Heart left ventricle (tissue), 16 donors: ENCODE data around the gene ZNF213. TPM values are rescaled to one million over a fixed set of nuclear protein-coding genes. Genes with fewer than 3 reads are reported as not detected.
A peak's percentile ranks its signal among the peaks of the same experiment; 100 is the strongest.

ENCODE experiments used
- ATAC-seq, 4 donors: fragments of 200-7000 bp; cut with Tn5 transposase; one replicate each; pipeline ENCODE4 v1.9.1; 2020 to 2022; ENCODE audit warnings: moderate library complexity in 4 of 4, mild to moderate bottlenecking in 3 of 4, moderate number of reproducible peaks in 1 of 4
- DNase-seq, 5 donors: peaks; one replicate each; pipeline ENCODE4 v3.0.0-alpha.2; 2020
- H3K27ac ChIP-seq, 12 donors: fragments of 200-600 bp; sonication (generic) in 4 of 12; one replicate each; pipeline versions ENCODE4 v1.5.0 to v1.8.0; 2016 to 2022; ENCODE audit warnings: mild to moderate bottlenecking in 2 of 12
- H3K27me3 ChIP-seq, 9 donors: fragments of 200-600 bp; sonication (generic) in 2 of 9; one replicate each; pipeline versions ENCODE4 v1.5.1 to v1.8.0; 2016 to 2022; ENCODE audit warnings: mild to moderate bottlenecking in 3 of 9
- H3K36me3 ChIP-seq, 9 donors: fragments of 200-600 bp; sonication (generic) in 2 of 9; one replicate each; pipeline versions ENCODE4 v1.5.0 to v1.8.0; 2018 to 2022; ENCODE audit warnings: mild to moderate bottlenecking in 2 of 9
- H3K4me1 ChIP-seq, 12 donors: fragments of 200-600 bp; sonication (generic) in 4 of 12; one replicate each; pipeline versions ENCODE4 v1.5.0 to v1.8.0; 2016 to 2022; ENCODE audit warnings: mild to moderate bottlenecking in 3 of 12
- H3K4me3 ChIP-seq, 12 donors: fragments of 200-600 bp; sonication (generic) in 4 of 12; one replicate each; pipeline versions ENCODE4 v1.5.0 to v1.8.0; 2017 to 2022; ENCODE audit warnings: mild to moderate bottlenecking in 9 of 12, moderate library complexity in 4 of 12
- H3K9me3 ChIP-seq, 12 donors: fragments of 200-600 bp; sonication (generic) in 4 of 12; one replicate each; pipeline versions ENCODE4 v1.5.0 to v1.8.0; 2016 to 2022; ENCODE audit warnings: mild to moderate bottlenecking in 1 of 12
- CTCF ChIP-seq, 12 donors: fragments of 200-600 bp; sonication (generic) in 4 of 12; IDR thresholded peaks; one replicate each; pipeline versions ENCODE4 v1.5.0 to v1.8.0; 2018 to 2022; ENCODE audit warnings: antibody characterized with exemption in 12 of 12, mild to moderate bottlenecking in 5 of 12
- POLR2A ChIP-seq, 2 donors: fragments of 450-650 bp; IDR thresholded peaks; one replicate each; pipeline ENCODE4 v1.6.1; 2017; ENCODE audit warnings: antibody characterized with exemption in 2 of 2, mild to moderate bottlenecking in 2 of 2, moderate library complexity in 2 of 2
- WGBS, 4 donors: extraction: QIAGEN DNeasy Blood & Tissue Kit in 2 of 4; methylation state at CpG; one replicate each; pipeline versions ENCODE4 v1.1.5 to v1.1.7; 2013 to 2018; 5-methylcytosine and 5-hydroxymethylcytosine counted together
- intact Hi-C, 10 donors: fragments of 100-400 bp; cut with DNase I; formaldehyde crosslinking; loops; one replicate each; pipeline versions ENCODE4 v1.11.1 to v1.14.2; 2022
- polyA plus RNA-seq, 2 donors: library from polyadenylated mRNA; stranded (reverse); fragments of 200-250 nt; gene quantifications; one replicate each; pipeline ENCODE4 v1.2.3, GENCODE V29; 2013
- total RNA-seq, 9 donors: library from RNA; depleted of rRNA in 2 of 9; stranded (reverse); fragments of >200 nt in 2 of 9; fragmentation: NEBNext Ultra II Directional in 3 of 9; extraction: Animal tissue kit (Norgen Biotek cat#: 25700) in 3 of 9; gene quantifications; one replicate each; pipeline versions ENCODE4 v1.1.0 to v1.2.4, GENCODE V29; 2016 to 2023
- donor health status: ischemic (EF 13 %, LVEDD 7.1; RV severe dilation, severe dysfunction).
- donor health status: healthy with polysubstance abuse.
- donor health status: DM: no; HTN: yes; CAD: no.
- donor health status: DM: no; HTN: no; CAD: no.
- donor health status: ischemic (EF 25% LVEDD 6.9; RV normal size, moderate dysfunction).
- donor health status: ischemic (EF 25% LVEDD 5.7; RV mildly dilated, moderate dysfunction).
- donor health status: healthy.
- donor health status: DM: yes; HTN: yes; CAD: no.
- donor health status: ischemic (EF 35%, LVEDD 5.7; RV mildly dilated, moderate dysfunction).
- donor health status: nonischemic (EF 11% LVEDD 7.7; RV severe dilation, severe dysfunction).
- donor health status: DM: yes; HTN: yes; CAD: no.
- donor health status: PGD.
- donor health status: ischemic (EF 29% LVEDD 5.4; RV normal size, mild dysfunction).
- donor health status: nonischemic (EF 23%, LVEDD 6.1; RV moderate dilation, normal function).

ZNF213 gene
- total and polyA plus RNA-seq, 11 donors = 6.7 to 14.3 (median 8.7) TPM

GRCh38 chr16:3122926-3123570 is 11.8 kb upstream of the ZNF213 start:
- no peaks in the 10 kb centered on the region for H3K27me3 ChIP-seq
- 55 to 57% (median 57%) methylated on average over 8 of the region's 8 CpGs for WGBS, 4 donors
- intact Hi-C loops = loop anchor here in 1 of 10 donors (5.0 kb wide), 1 partner anchor 36 kb away; no protein-coding TSS in a partner anchor
- no peaks in the 10 kb centered on the region for H3K9me3 ChIP-seq
- TF ChIP-seq POLR2A (IDR thresholded peaks at IDR 0.05) (no peak), CTCF (IDR thresholded peaks at IDR 0.05) (no peak)
- ATAC-seq = no peak
- H3K27ac ChIP-seq = no peak overlapping the region
- peaks cover 0 to 35% (median 13%) of the 10 kb centered on the region in 12 donors for H3K4me1 ChIP-seq
- peak overlapping the region in 1 of 12 donors; percentile 91 for H3K4me3 ChIP-seq
- DNase-seq = no peak
- peaks cover 0 to 33% (median 21%) of the 10 kb centered on the region in 9 donors for H3K36me3 ChIP-seq

GRCh38 chr16:3123986-3124886 is 10.6 kb upstream of the ZNF213 start:
- no peaks in the 10 kb centered on the region for H3K9me3 ChIP-seq
- peak overlapping the region; percentile 14 to 91 (median 74) for H3K27ac ChIP-seq
- peak overlapping the region; percentile 58 to 91 (median 66) for H3K4me3 ChIP-seq
- peak; percentile 96 to 98 (median 98) for ATAC-seq
- H3K4me1 ChIP-seq = peaks cover 0 to 47% (median 22%) of the 10 kb centered on the region in 12 donors
- TF ChIP-seq CTCF (IDR thresholded peaks at IDR 0.05) (peak in 6 of 12 donors; percentile 22 to 42 (median 26)), POLR2A (IDR thresholded peaks at IDR 0.05) (no peak)
- intact Hi-C loops = loop anchor here in 3 of 10 donors (1.0 to 5.0 kb wide), 4 partner anchors 17 to 65 kb away; no protein-coding TSS in a partner anchor
- WGBS, 4 donors = 0% methylated on average over 37 to 72 of the region's 72 CpGs
- peak; percentile 96 to 97 (median 97) for DNase-seq
- peaks cover 0 to 21% (median 12%) of the 10 kb centered on the region in 9 donors for H3K36me3 ChIP-seq
- H3K27me3 ChIP-seq = no peaks in the 10 kb centered on the region

GRCh38 chr16:3127745-3128144 is 7.1 kb upstream of the ZNF213 start:
- Histone ChIP-seq H3K36me3 (peaks cover 0 to 23% (median 9%) of the 10 kb centered on the region in 9 donors), H3K4me3 (no peak overlapping the region), H3K27ac (no peak overlapping the region), H3K9me3 (no peaks in the 10 kb centered on the region), H3K27me3 (no peaks in the 10 kb centered on the region), H3K4me1 (peaks cover 0 to 58% (median 28%) of the 10 kb centered on the region in 12 donors)
- TF ChIP-seq POLR2A (IDR thresholded peaks at IDR 0.05) (no peak), CTCF (IDR thresholded peaks at IDR 0.05) (no peak)
- ATAC-seq (no peak), DNase-seq (no peak)
- WGBS, 4 donors = 75 to 82% (median 78%) methylated on average over 6 of the region's 6 CpGs
- intact Hi-C loops = loop anchor here in 9 of 10 donors (2.0 to 5.0 kb wide), 5 partner anchors 21 to 70 kb away; no protein-coding TSS in a partner anchor
